SU-DHL-6 (cell line): ENCODE measurements around the gene PRPF39.

Experiments used
- H2AFZ ChIP-seq: fragments of 200-600 bp; sonication (generic); 2 replicates; pipeline ENCODE4 v1.6.1; 2014; ENCODE audit warnings: low read depth, mild to moderate bottlenecking, moderate library complexity, mixed read lengths, antibody characterized with exemption, low read length; ENCODE audit not compliant: severe bottlenecking
- H3F3A ChIP-seq: fragments of 200-600 bp; shearing (Covaris generic); 2 replicates; pipeline ENCODE4 v1.6.0; 2016; ENCODE audit warnings: antibody characterized with exemption, mild to moderate bottlenecking; ENCODE audit not compliant: insufficient read depth
- H3K27ac ChIP-seq: fragments of 200-600 bp; sonication (generic); 2 replicates; pipeline ENCODE4 v1.5.1; 2016; ENCODE audit warnings: low read depth, mild to moderate bottlenecking, low read length, moderate library complexity, mixed read lengths
- H3K27me3 ChIP-seq: fragments of 200-600 bp; sonication (generic), shearing (Covaris generic); 2 replicates; pipeline ENCODE4 v1.6.0; 2014; ENCODE audit warnings: mild to moderate bottlenecking, low read length
- H3K36me3 ChIP-seq: fragments of 200-600 bp; sonication (generic); 2 replicates; pipeline ENCODE4 v1.6.1; 2014; ENCODE audit warnings: mild to moderate bottlenecking, low read length, mixed read lengths
- H3K4me2 ChIP-seq: fragments of 300-600, 200-600 bp; shearing (Covaris generic), sonication (generic); 2 replicates; pipeline ENCODE4 v1.6.0; 2014; ENCODE audit warnings: low read length, low read depth, mild to moderate bottlenecking; ENCODE audit not compliant: poor library complexity, severe bottlenecking
- H3K4me3 ChIP-seq: fragments of 200-600 bp; sonication (generic); 2 replicates; pipeline ENCODE4 v1.5.1; 2014; ENCODE audit warnings: antibody characterized with exemption, low read length, mild to moderate bottlenecking, mixed read lengths; ENCODE audit not compliant: insufficient read depth, poor library complexity, severe bottlenecking
- H3K79me2 ChIP-seq: fragments of 200-600 bp; sonication (generic); 2 replicates; pipeline ENCODE4 v1.6.1; 2014; ENCODE audit warnings: mild to moderate bottlenecking, low read length, moderate library complexity; ENCODE audit not compliant: insufficient read depth
- H3K9ac ChIP-seq: fragments of 200-600 bp; sonication (generic); 2 replicates; pipeline ENCODE4 v1.7.0; 2014; ENCODE audit warnings: mild to moderate bottlenecking, low read length
- H3K9me2 ChIP-seq: fragments of 200-600 bp; sonication (generic); replicated peaks from 2 replicates; pipeline ENCODE4 v1.6.1; 2014; ENCODE audit warnings: low read length; ENCODE audit not compliant: insufficient read depth
- H3K9me3 ChIP-seq: fragments of 200-600 bp; sonication (generic); 2 replicates; pipeline ENCODE4 v1.6.1; 2014; ENCODE audit warnings: low read length, mixed read lengths; ENCODE audit not compliant: insufficient read depth
- H4K20me1 ChIP-seq: fragments of 200-600 bp; sonication (generic); 2 replicates; pipeline ENCODE4 v1.6.1; 2014; ENCODE audit warnings: low read depth, mild to moderate bottlenecking, antibody characterized with exemption, low read length, moderate library complexity, mixed read lengths
- EZH2phosphoT487 ChIP-seq: fragments of 200-600 bp; sonication (generic), shearing (Covaris generic); conservative IDR thresholded peaks from 2 replicates; pipeline ENCODE4 v1.6.1; 2018; ENCODE audit warnings: mild to moderate bottlenecking, antibody characterized with exemption, low read length, moderate library complexity, mixed read lengths
- TF ChIP-seq, protein P1 (sequence below): fragments of 200-600 bp; sonication (generic); IDR thresholded peaks from one replicate; pipeline ENCODE4 v1.5.1; 2017; ENCODE audit warnings: antibody characterized with exemption, mild to moderate bottlenecking, low read length, moderate library complexity; ENCODE audit not compliant: insufficient read depth, poor library complexity, severe bottlenecking

The PRPF39 gene

GRCh38 chr14:45120096-45120495 lies 36.2 kb downstream of the PRPF39 start:
- H3K9me2 ChIP-seq = no peaks in the 10 kb centered on the region
- H3F3A ChIP-seq = 0 out of 2 replicates have a peak, but pooled peaks cover 2% of the 10 kb centered on the region
- H3K36me3 ChIP-seq = peaks cover 39% of the 10 kb centered on the region

DNA sequence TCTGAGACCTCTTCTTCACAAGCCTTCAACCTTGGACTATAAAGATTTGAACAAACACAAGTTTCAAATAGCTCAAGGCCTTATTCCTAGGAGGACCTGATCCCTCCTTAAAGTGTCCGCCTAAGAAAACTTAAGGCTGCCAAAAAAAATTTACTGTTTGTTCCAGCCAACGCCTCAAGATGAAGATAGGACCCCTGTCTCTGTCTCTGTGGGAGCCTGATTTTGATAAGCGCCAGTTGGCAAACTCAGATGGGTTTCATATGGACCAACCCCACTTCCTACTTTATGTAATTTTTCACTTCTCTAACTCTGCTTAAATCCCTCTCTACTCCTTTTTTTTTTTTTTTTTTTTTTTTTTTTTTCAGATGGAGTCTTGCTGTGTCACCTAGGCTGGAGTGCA lies 39.4 kb downstream of the PRPF39 start:
- H3K4me2 ChIP-seq = no peak overlapping the region
- no peaks in the 10 kb centered on the region for H3K27me3 ChIP-seq
- no peak overlapping the region for H3K27ac ChIP-seq
- H3F3A ChIP-seq = peaks cover 4% of the 10 kb centered on the region; the same call in 1 of the 2 replicates
- H4K20me1 ChIP-seq = no peaks in the 10 kb centered on the region
- peaks cover 29% of the 10 kb centered on the region; the same call in 1 of the 2 replicates for H3K36me3 ChIP-seq
- no peak for TF ChIP-seq EZH2phosphoT487
- TF ChIP-seq, protein P1, sequence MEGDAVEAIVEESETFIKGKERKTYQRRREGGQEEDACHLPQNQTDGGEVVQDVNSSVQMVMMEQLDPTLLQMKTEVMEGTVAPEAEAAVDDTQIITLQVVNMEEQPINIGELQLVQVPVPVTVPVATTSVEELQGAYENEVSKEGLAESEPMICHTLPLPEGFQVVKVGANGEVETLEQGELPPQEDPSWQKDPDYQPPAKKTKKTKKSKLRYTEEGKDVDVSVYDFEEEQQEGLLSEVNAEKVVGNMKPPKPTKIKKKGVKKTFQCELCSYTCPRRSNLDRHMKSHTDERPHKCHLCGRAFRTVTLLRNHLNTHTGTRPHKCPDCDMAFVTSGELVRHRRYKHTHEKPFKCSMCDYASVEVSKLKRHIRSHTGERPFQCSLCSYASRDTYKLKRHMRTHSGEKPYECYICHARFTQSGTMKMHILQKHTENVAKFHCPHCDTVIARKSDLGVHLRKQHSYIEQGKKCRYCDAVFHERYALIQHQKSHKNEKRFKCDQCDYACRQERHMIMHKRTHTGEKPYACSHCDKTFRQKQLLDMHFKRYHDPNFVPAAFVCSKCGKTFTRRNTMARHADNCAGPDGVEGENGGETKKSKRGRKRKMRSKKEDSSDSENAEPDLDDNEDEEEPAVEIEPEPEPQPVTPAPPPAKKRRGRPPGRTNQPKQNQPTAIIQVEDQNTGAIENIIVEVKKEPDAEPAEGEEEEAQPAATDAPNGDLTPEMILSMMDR = no peak
- H3K9me2 ChIP-seq = no peaks in the 10 kb centered on the region
- no peak overlapping the region for H3K4me3 ChIP-seq
- no peak overlapping the region for H3K9ac ChIP-seq
- no peaks in the 10 kb centered on the region for H3K9me3 ChIP-seq
- no peaks in the 10 kb centered on the region for H3K79me2 ChIP-seq
- H2AFZ ChIP-seq = no peak overlapping the region

More at GRCh38 chr14:45120096-45120495, 36.2 kb downstream of the PRPF39 start:
- no peak overlapping the region for H3K27ac ChIP-seq
- no peak overlapping the region for H2AFZ ChIP-seq
- no peak overlapping the region for H3K4me3 ChIP-seq
- no peaks in the 10 kb centered on the region for H3K9me3 ChIP-seq
- no peak overlapping the region for H3K9ac ChIP-seq
- TF ChIP-seq, protein P1 = no peak
- TF ChIP-seq EZH2phosphoT487 = no peak
- H3K27me3 ChIP-seq = no peaks in the 10 kb centered on the region
- H3K79me2 ChIP-seq = no peaks in the 10 kb centered on the region
- no peak overlapping the region for H3K4me2 ChIP-seq
- no peaks in the 10 kb centered on the region for H4K20me1 ChIP-seq

GRCh38 chr14:45125754-45126153 lies 41.8 kb downstream of the PRPF39 start:
- no peaks in the 10 kb centered on the region for H3K9me2 ChIP-seq
- peaks cover 24% of the 10 kb centered on the region; the same call in 1 of the 2 replicates for H3K36me3 ChIP-seq
- H3K9ac ChIP-seq = no peak overlapping the region

More at GRCh38 chr14:45125754-45126153, 41.8 kb downstream of the PRPF39 start:
- Histone ChIP-seq H2AFZ (no peak overlapping the region), H3K9me3 (no peaks in the 10 kb centered on the region), H4K20me1 (no peaks in the 10 kb centered on the region), H3K79me2 (no peaks in the 10 kb centered on the region), H3F3A (peaks cover 13% of the 10 kb centered on the region; the same call in 1 of the 2 replicates), H3K4me3 (no peak overlapping the region), H3K27ac (no peak overlapping the region), H3K4me2 (no peak overlapping the region), H3K27me3 (no peaks in the 10 kb centered on the region)
- TF ChIP-seq, protein P1 = no peak
- TF ChIP-seq EZH2phosphoT487 = no peak
